Measurements from ENCODE around the gene MAP2K5.

- TF ChIP-seq CTCF (IDR thresholded peaks at IDR 0.05; ENCODE audit: low read length) (peak; percentile 24; the same call in 1 of the 2 replicates), EZH2 (IDR thresholded peaks at IDR 0.05; ENCODE audit: borderline replicate concordance, low read length) (no peak)
Observed at GRCh38 chr15:67823314-67824196, 281.1 kb downstream of the MAP2K5 start.

Measured in OCI-LY1 (cell line).